Stimulated activated CD4-positive, alpha-beta T cell treated with anti-CD3 and anti-CD28 coated beads, TNF-alpha, amount 100 ng/mL, for 24 hours (primary cell): Measurements from ENCODE around the gene IHH.

Experiments
- DNase-seq, 3 experiments: peaks; one replicate each; pipeline ENCODE4 v3.0.0-alpha.2; 2020; ENCODE audit warnings: low read depth in 3 of 3

The IHH gene

DNA sequence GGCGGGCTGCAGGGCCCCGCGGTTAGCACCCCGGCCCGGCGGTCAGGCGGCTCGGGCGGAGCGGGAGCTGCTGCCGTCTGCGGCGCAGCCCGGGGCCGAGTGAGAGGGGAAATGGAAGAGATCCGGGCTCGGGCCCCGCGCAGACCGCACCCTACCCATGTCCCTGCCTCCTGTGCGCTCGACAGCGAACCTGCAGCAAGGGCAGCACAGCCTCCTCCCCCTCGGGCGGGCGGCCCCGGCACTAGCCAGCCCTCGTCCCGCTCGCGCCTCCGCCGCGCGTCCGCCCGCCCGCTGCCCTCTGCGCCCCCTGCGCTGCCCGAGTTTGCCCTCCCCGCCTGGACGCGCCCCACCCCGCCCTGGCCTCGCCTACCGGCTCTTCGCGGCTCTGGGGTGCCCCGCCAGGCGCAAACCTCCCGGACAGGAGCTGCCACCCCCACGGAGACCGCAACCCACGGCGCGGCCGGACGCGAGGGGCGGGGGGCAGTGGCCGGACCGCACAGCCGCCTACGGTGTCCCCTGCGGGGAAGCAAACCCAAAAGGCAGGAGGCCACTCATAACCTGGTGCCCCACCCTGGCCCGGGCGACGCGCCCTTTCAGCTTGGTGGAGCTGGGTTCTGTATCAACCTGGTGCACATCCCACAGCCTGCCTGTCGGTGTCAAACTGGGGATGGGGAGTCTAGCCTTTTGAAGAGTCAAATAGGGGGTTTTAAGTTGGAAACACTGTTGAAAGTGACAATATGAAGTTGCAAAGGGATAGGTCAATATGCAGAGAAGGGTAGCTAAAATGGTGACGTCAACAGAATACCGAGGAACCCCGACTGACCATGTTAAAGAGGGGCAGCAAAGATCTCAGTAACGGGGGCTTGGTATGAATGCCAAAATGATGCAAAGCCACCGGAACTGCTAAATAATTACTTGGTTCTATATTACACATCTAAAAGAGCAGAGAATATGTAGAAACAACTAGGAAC, at the start of gene IHH:
IHH (minus strand) TSS at position 101 of the 971 bp plus-strand sequence. CDS start 454 bp downstream, outside the sequence.
- DNase-seq: no peak

DNA sequence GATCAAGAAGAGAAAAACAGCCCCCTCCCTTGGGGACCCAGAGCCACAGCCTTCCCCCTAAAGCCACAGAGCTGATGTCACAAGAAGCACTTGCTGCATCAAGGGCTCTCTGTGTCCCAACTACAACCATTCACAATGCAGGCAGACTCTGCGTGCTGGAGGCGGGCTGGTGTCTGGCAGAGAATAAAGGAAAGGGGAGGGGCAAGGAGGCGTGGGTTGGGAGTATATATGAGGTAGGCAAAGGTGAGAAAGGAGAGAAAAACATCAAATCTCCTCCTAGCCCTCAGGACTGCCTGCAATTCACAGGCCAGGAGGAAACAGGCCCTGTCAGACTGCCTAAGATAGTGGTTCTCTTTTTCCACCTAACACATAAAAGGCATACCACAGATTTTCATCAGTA, 48.8 kb upstream of the IHH start:
- DNase-seq: peak in 2 of 3 experiments; percentile 15 to 47

DNA sequence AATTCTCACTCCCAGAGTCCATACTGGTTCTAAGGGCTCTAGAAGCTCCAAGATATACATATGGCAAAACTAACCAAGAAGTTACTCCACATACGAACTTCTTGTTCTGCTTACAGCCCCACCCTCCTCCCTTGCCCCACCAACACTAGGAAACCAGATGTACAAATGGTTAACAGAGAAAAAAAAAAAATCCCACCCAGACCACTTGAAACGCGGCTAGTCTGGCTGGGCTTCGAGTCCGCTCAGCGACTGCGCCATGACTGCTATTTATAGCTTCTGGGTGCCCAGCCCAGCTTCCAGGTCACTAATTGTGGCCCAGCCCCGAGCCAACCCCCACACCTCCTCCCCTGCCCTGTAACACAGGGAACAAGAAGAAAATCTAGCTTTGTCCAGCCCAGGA, 47.0 kb upstream of the IHH start:
- no peak for DNase-seq

DNA sequence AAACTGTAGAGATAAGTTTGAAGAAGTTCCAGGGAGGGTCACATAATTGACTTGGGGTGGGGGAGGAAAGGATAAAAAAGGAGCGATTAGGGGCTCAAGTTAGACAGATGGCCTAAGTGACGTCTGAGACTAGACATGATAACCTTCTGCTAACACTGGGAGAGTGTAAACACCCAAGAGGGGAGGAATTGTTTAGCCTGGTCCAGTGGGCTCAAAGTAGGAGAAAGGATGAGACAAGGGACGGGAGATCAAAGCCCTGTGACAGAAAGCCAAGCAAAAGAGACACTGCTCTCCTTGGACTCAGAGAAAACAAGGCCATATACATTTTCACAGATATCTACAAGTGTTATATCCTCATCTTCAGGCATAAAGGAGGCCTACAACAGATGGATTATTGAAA, 45.5 kb upstream of the IHH start:
- DNase-seq: no peak

DNA sequence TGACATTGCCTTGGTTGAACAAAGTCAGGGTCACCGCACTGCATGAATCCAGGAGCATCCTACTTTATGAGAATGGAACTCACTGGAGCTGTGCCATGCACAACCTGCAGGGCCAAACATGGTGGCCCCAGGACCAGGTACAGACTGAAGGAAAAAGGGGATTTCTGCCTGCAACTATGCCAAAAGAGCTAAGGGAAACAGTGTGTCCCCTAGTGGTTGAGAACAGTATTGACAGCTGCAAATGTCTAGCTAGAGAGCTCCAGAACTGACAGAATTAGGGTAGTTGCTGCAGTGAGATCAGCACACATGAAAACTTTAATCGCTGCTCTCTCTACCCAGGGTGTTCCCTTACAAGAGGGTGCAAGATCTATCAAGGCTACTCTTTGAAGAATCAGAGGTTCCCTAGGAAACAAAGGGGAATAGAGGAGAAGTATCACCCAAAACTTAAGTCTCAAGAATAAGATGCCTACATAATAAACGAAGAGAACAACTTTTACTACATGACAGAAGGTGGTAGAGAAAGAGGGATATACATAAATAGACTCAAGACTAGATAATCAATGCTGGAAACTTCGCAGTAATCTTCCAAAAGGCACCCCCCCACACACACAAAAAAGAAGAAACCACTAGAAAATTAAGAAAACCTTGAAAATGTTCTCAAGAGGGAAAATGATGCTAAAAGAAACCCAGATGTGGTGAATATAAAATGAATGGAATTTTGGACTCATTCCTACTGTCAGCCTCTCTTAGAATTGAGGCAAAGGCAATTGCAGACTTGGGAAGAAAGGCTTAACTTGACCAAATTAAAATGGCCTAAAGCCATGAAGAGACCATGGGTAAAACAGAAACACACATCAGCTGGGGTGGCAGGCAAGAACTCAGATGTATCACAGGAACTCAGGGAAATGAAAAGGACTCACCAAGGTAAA, 43.6 kb upstream of the IHH start:
- no peak for DNase-seq

DNA sequence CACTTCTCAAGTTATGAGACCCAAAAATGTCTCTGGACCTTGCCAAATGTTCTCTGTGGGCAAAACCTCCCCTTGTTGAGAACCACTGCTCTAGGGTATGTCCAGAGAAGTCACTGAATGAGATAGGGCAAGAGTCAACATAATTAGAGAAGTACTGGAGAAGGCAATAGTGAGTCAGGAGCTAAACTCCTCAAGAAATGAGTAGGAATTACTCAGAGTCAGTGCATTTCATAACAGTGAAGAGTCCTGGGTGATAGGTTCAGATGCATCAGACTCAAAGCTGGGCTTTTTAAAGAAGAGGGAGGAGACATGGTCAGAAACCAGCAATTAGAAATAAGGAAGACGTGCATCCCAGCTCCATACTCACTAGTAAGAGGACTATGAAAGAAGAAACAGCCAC, 38.6 kb upstream of the IHH start:
- DNase-seq: no peak

DNA sequence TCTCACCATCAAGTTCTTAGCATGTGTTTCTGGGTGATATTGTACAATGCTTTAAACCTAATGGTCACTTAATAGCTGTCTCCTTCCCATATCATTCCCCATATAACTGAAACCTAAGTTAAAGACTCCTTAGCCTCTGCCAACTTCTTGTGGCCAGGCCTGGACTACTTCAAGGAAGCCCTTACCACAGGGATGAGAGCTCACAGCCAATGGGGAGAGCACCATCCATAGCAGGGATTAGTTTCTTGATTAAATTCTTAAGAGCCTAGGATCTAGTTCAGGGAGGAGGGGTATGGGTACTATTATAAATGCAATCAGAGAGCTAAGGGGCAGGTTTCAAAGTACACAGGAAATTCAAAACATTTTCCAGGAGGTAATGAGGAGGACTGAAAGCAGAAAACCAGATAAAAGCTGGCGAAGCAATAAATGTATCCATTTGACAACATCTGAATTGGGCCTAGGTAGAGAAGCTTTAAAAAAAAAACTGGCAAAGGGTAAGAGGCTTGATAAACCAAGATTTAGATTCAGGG, 34.8 kb upstream of the IHH start:
- no peak for DNase-seq

DNA sequence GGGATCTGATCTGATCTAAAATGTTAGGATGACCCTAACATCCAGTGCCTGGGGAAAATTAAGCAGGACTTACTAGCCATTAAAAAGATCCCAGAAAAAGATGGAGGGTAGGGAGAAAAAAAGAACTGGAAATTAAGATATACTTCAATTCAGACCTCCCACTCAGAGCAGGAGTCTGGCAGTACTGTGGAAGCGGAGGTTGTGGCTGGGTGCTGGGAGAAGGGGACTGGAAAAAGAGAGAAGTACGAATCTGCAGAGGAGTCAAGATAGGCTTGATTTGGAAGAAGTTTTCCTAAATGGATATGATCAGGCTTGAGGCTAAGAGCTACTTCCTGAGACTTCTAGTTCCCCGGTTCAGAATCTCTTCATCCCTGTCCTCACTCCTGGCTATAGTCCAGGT, 33.5 kb upstream of the IHH start:
- no peak for DNase-seq

DNA sequence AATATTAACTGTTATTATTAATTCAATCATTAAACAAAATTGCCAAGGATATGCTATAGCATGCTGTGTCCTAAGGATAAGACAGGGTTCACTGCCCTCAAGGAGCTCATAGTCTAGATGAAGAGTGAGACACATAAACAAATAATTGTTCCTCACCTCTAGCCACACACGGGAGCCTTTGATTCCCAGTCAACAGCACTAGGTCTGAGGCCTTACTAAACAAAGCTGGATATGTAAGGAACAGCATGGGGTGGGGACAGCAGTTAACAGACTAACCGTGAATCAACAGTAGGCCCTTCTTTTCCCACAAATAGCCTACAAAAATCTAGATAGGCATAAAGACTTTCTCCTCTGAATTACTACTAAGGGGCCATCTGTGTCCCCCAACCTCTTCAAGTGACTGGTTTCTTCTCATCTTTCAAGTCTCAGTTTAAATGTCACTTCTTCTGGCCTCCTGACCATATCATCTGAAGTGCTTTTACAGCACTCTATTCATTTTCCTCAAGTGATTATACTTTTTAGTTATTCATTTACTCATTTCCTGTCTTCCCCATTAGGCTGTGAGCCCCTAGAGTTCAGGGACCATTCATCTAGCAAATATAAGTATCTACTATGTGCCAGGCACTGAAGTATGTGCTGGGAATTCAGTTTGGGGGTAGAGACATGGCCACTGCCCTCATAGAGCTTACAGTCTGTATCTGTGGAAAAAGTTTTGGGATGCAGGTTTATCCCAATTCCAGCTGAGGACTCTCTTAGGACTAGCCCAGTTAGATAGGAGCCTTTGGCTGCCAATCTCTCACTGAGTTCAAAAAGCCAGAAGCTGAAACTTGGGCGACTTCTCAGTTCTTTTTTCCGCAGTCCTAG, 29.9 kb upstream of the IHH start:
- DNase-seq: no peak

DNA sequence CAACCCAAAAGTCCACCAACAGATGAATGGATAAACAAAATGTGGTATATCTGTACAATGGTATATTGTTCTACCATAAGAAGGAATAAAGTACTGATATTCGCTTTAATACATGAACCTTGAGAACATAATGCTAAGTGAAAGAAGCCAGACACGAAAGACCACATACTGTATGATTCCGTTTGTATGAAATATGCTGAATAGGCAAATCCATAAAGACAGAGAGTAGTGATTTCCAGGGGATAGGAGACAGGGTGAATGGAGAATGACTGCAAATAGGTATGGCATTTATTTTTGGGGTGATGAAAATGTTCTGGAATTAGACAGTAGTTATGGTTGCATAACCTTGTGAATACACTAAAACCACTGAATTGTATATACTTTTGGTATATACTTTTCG, 28.6 kb upstream of the IHH start:
- DNase-seq: no peak

DNA sequence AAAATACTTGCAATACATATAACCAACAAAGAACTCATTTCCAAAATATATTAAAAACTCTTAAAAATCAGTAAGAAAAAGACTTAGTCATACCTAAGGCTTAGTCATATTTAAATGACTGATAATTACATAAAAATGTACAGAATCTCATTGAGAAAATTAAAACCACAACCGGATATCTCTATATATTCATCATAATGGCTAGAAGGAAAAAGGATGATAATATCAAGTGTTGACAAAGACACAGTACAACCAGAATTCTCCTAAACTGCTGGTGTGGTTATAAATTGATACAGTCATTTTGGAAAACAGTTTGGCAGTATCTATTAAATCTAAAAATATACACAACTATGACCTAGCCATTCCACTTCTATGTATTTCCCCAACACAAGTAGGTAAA, 27.1 kb upstream of the IHH start:
- DNase-seq: no peak

DNA sequence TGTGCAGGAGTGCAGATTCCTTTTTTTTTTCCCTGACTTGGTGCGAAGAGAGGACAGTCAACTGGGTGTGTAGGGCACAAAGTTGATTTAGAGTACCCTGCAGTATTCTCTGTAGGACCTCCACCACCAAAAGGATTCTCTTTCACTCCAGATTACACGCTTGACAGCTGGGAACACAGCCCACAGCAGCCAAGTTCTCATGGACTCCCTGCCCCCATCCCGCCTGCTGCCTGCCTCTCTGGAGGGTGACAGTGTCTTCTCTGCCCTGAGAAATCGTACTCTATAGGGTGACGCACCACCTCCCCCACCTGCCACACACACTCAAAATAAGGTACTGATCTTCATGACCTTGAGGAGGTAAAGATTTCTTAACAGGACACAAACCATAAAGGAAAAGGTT, 26.6 kb upstream of the IHH start:
- no peak for DNase-seq

DNA sequence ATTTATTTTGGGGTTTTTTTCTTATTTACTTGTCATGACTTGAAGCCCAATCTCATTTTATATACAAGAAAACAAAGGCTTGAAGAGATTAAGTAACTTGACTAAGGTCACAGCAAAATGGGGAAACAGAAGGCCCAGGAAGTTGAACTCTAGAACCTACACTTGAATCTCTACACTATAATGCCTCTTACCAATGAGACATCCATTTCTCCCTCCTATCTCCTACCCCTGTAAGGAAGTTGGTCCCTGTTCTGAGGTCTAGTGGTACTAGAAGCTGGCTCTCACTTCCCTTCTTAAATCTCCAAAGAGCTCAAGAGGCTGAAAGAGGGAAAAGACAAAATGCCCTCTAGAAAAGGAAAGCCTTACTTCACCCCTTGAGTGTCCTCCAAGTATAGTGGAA, 25.5 kb upstream of the IHH start:
- no peak for DNase-seq

DNA sequence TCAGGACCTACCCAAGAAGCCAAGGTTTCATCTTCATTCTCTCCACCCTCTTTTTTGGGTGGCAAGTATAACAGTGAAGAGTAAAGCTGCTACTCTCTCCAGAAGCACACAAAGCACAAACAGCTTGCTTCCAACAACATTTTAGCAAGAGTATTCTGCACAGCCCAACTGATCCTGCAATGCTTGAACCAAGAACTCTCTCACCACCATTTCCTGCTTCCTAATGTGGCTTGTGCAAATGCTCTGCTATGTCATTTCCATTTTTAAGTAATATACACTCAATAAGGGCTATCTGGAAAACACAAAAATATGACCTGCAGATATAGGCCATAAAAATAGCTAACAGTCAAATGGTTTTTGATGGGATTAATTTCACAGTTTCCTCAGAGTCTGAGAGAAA, 24.1 kb upstream of the IHH start:
- DNase-seq: no peak

DNA sequence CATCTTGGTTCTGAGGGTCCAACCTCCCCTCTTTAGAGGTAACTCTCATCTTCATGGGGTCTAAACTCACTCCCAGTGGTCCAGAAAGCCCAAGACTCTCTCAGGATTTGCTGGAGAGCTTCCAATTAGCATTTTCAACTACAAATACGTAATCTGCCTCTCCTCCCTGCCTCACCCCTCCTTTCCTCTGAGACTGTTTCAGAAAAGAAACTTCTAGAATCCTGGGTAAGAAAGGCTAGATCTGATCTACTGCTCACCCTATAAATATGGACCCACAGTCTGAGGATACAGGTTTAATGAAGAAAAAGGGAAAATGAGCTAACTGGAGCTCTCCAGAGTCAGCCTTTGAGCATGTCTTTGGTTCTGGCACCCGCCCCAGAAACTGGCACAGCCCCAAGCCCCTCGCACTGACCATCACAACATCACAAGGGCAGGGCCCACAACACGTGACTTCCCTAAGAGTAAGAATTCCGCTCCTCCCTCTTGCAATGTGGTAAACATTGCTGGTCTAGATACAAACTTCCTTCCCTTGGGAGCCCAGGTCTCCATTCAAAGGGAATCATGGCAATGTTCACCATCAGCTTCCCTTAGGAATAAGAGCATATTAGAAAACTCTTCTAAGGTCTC, 21.7 kb upstream of the IHH start:
- DNase-seq: no peak

DNA sequence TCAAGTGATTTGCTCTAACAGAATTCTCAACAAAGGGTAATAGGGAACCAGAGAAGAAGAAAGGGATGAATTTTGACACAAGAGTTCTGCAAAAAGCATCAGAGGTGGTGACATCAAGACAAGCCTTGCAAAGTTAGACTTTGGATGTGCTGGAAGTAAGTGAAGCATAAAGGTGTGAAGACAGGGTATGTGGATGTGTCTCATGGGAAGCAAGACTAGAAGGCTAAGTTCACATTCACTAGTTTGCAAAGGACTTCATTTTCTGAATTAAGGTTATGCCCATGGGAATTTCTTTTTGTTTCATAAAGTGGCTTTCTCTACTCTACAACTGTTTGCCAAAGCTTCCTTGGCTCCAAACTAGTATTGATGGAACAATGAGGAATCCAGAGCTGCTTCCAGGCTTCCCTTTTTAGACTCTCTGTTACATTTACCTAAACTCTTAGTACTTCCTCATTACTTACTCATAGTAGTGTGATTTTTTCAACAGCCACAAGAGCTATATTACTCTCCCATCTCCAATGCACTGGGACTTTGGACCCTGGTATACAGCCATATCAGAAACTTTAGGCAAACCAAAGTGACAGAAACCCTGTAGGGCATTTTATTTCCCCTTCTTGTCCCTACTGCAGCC, 21.1 kb upstream of the IHH start:
- DNase-seq: no peak

DNA sequence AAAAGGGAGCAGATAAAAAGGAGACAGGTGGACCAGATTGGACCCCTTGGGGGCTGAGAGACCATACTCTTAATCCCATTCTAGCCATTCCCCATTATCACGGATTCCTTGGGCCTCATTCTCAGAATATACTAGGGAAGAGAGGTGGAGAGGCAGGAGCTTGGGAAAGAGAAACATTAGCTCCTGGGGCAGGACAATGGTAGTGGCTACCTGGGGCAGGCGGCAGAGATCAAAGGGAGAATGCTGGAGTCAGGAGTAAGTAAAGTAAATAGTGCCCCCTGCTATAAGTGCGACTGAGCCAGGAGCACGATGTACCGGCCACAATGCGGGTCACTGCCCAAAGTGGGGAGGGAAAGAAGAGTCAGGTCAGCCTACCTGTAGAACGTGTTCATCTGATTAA, 20.4 kb upstream of the IHH start:
- no peak for DNase-seq

DNA sequence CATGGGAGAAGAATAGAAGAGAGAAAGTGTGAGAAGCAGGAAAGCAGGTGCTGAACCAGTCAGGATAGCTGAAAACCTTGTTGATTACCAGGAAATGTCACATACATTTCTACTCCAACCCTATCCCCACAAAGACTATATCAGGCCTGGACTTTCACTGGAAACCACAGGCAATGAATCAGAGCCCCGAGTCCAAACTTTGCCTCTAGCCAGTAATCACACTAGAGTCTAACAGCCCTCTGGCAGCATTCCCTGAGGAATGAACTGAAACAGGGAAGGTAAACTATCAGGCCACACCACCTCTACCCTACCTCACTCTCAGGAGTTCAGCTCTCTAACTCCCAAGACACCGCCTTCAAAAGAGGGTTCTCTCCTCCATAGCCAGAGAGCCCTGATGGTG, 18.7 kb upstream of the IHH start:
- DNase-seq: no peak

DNA sequence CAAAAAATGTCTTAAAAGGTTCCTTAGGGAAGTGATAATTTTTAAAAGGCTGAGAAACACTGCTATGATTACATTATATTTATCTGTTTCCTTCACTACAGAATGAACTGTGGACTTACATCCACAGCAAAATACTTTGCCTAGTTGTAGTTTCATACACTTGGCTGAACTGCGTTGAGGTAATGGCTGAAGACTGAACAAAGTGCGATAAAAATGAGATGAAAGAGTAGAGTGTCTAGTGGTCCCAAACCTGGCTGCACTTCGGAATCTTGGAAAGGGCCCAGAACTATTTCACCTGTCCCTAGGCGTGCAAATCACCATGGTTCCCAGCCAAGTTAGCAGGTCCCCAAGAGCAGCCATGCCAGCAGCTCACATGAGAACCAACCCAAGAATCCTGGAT, 18.2 kb upstream of the IHH start:
- no peak for DNase-seq

DNA sequence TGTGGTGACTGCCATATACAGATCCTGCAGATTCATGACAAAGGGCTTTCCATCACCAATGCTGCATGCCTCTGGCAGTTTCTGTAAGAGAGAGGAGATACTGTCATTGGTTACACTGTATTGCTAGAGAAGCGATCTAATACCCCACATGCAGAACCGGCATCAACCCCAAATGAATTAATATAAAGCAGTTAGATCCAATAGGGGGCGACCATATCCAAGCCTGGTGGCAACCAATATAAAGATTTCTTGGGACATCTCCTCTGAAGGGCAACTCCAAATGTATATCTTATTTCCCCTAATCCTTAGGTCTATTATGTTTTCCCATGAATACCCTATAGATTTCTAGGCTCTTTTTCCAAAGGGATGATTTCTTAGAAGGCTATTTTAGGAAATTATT, 17.4 kb upstream of the IHH start:
- DNase-seq: no peak

DNA sequence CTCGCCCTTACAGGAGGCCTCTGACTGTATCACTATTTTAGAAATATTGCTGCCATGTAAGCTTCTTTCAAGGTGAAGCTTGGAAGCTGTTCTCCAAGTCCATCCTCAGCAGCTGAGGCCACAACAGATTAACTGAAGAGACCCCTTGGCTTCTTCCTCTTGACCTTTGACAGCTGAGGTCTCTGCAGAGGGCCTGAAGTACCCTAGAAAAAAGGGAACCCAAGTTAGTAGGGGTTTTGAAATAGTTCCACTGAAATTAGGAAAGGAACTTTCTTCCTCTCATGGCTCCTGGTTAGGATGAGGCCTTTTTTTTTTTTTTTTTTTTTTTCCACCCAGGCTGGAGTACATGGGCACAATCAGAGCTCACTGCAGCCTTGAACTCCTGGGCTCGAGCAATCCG, 15.5 kb upstream of the IHH start:
- DNase-seq: no peak
